ENCODE data around the gene ATXN7L3. TPM values are rescaled to one million over a fixed set of nuclear protein-coding genes. Genes with fewer than 3 reads are reported as not detected.

ATXN7L3 gene
- total and polyA plus RNA-seq, 2 donors (not counting 3 experiments of a cell fraction or from before 2014, with no cell fraction given) = 61.3 to 82.5 TPM

DNA sequence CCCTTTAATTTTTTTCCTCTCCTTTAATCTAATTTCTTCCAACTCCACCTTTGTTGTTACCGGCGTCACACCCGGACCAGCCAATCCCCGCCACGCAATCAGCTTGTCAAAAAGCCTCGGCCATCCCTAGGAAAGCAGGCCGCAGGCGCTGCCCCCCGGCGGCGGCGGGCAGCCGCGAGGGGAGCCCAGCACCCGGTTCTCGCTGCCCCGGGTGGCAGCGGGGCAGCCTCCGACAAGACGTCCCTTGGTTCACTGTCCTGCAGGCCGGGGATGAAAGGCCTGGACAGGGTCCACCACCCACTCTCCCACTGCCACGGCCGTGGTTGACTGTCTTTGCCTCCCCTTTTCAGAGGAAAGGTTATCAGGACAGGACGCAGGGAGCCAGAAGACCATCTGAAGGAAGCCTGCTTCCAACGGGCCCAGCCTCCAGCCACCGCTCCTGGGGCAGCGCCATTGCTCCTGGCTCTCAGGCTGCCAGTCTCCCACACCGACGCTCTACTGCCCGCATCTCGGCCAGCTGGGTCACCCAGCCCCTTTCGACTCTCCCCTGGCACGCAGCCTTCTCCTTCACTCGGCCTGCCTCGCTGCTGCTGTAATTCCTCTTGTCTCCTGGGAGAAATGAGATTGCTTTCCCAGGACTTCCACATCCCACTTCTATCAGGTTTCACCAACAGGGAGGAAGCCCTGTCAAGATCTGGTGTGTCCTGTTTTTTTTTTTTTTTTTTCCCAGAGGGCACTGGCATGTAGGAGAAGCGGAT lies 22.6 kb upstream of the ATXN7L3 start:
- Histone ChIP-seq H4K20me1 (replicated peaks; ENCODE audit: control insufficient read depth, extremely low read depth, insufficient read depth, low read length) (no peaks in the 10 kb centered on the region), H3K36me3 (ENCODE audit: control insufficient read depth in 2 of 2, extremely low read depth in 1 of 2, insufficient read depth in 2 of 2, low read length in 2 of 2) (no peaks in the 10 kb centered on the region), H3K27me3 (ENCODE audit: control insufficient read depth in 2 of 2, insufficient read depth in 2 of 2, low read length in 2 of 2) (no peaks in the 10 kb centered on the region), H3K4me3 (replicated peaks in 1 of 3; ENCODE audit: insufficient read depth in 1 of 3, low read depth in 1 of 3, low read length in 3 of 3) (peak overlapping the region; percentile 34 to 68 (median 46)), H3K9me1 (replicated peaks; ENCODE audit: control insufficient read depth, extremely low read depth, insufficient read depth, low read length) (no peaks in the 10 kb centered on the region), H2AFZ (ENCODE audit: low read depth, low read length) (peak overlapping the region; percentile 43), H3K4me1 (ENCODE audit: control insufficient read depth, extremely low read depth, insufficient read depth, low read length) (peaks cover 37% of the 10 kb centered on the region), H3K9ac (replicated peaks; ENCODE audit: extremely low read depth, insufficient read depth, low read length) (peak overlapping the region; percentile 38), H3K4me2 (ENCODE audit: insufficient read depth, low read length) (peak overlapping the region; percentile 86), H3K27ac (ENCODE audit: insufficient read depth, low read depth, low read length) (peak overlapping the region; percentile 72), H3K79me2 (ENCODE audit: control insufficient read depth, insufficient read depth, low read length) (peaks cover 19% of the 10 kb centered on the region), H3K9me3 (replicated peaks; ENCODE audit: control insufficient read depth, insufficient read depth, low read length) (no peaks in the 10 kb centered on the region)
- intact Hi-C loops (cut with micrococcal nuclease) (loop anchor here (1.0 to 5.0 kb wide), 2 partner anchors 85 to 102 kb away; partner anchors contain the start of genes RUNDC3A and SLC25A39), dilution Hi-C loops (cut with MboI; ENCODE audit: extremely low pct_ligation_motif_present, low sequenced_read_pairs) (no loop called here)
- TF ChIP-seq, protein P1, sequence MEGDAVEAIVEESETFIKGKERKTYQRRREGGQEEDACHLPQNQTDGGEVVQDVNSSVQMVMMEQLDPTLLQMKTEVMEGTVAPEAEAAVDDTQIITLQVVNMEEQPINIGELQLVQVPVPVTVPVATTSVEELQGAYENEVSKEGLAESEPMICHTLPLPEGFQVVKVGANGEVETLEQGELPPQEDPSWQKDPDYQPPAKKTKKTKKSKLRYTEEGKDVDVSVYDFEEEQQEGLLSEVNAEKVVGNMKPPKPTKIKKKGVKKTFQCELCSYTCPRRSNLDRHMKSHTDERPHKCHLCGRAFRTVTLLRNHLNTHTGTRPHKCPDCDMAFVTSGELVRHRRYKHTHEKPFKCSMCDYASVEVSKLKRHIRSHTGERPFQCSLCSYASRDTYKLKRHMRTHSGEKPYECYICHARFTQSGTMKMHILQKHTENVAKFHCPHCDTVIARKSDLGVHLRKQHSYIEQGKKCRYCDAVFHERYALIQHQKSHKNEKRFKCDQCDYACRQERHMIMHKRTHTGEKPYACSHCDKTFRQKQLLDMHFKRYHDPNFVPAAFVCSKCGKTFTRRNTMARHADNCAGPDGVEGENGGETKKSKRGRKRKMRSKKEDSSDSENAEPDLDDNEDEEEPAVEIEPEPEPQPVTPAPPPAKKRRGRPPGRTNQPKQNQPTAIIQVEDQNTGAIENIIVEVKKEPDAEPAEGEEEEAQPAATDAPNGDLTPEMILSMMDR (IDR thresholded peaks at IDR 0.05; ENCODE audit: extremely low read depth in 1 of 2, insufficient read depth in 1 of 2, low read depth in 1 of 2, low read length in 2 of 2) = peak; percentile 12 to 34
- TF ChIP-seq POLR2A (IDR thresholded peaks at IDR 0.05; ENCODE audit: low read depth, low read length) (peak; percentile 79), EZH2 (IDR thresholded peaks at IDR 0.05; ENCODE audit: borderline replicate concordance, low read depth, low read length, severe bottlenecking) (no peak)
- FAIRE-seq (peak; percentile 67), DNase-seq (ENCODE audit: low read depth, low spot score) (peak; percentile 71)
- ChIA-PET POLR2A (interaction anchor here (0.6 to 1.4 kb wide), 4 partner anchors 23 to 94 kb away, joined by 4 to 6 read pairs (median 4); partner anchors contain the start of gene ATXN7L3), CTCF (interaction anchor here (0.7 to 7.3 kb wide), 17 partner anchors 11 to 301 kb away, joined by 3 to 68 read pairs (median 4); partner anchors contain the start of genes FAM171A2, RUNDC3A and SLC25A39)
- BruUV-seq (replicated peaks) = no TSS peak

DNA sequence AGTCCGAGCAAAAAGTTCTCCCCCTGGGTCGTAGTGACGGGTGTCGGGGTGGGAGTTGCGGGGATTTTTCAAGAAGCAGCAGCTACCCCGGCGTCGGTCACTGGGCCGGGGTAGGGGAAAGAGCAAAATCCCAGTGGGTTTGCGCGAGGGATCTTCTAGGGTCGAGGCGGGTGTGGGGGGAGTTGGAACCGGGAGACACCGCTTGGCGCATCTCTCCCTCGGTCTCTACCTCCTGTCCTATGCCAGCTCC lies 22.1 kb upstream of the ATXN7L3 start:
- Histone ChIP-seq H3K4me2 (ENCODE audit: insufficient read depth, low read length) (peak overlapping the region; percentile 86), H3K9me1 (replicated peaks; ENCODE audit: control insufficient read depth, extremely low read depth, insufficient read depth, low read length) (no peaks in the 10 kb centered on the region), H2AFZ (ENCODE audit: low read depth, low read length) (peak overlapping the region; percentile 20), H3K9me3 (replicated peaks; ENCODE audit: control insufficient read depth, insufficient read depth, low read length) (no peaks in the 10 kb centered on the region), H3K79me2 (ENCODE audit: control insufficient read depth, insufficient read depth, low read length) (peaks cover 24% of the 10 kb centered on the region), H4K20me1 (replicated peaks; ENCODE audit: control insufficient read depth, extremely low read depth, insufficient read depth, low read length) (no peaks in the 10 kb centered on the region), H3K36me3 (ENCODE audit: control insufficient read depth in 2 of 2, extremely low read depth in 1 of 2, insufficient read depth in 2 of 2, low read length in 2 of 2) (peaks cover 2% of the 10 kb centered on the region in 2 experiments), H3K4me1 (ENCODE audit: control insufficient read depth, extremely low read depth, insufficient read depth, low read length) (peaks cover 40% of the 10 kb centered on the region), H3K4me3 (replicated peaks in 1 of 3; ENCODE audit: insufficient read depth in 1 of 3, low read depth in 1 of 3, low read length in 3 of 3) (peak overlapping the region; percentile 34 to 68 (median 46)), H3K9ac (replicated peaks; ENCODE audit: extremely low read depth, insufficient read depth, low read length) (peak overlapping the region; percentile 38), H3K27me3 (ENCODE audit: control insufficient read depth in 2 of 2, insufficient read depth in 2 of 2, low read length in 2 of 2) (no peaks in the 10 kb centered on the region), H3K27ac (ENCODE audit: insufficient read depth, low read depth, low read length) (peak overlapping the region; percentile 72)
- dilution Hi-C loops (cut with MboI; ENCODE audit: extremely low pct_ligation_motif_present, low sequenced_read_pairs) (no loop called here), intact Hi-C loops (cut with micrococcal nuclease) (loop anchor here (1.0 to 5.0 kb wide), 2 partner anchors 86 to 103 kb away; partner anchors contain the start of genes RUNDC3A and SLC25A39)
- DNase-seq (ENCODE audit: low read depth, low spot score) = no peak
- BruUV-seq (replicated peaks) = no TSS peak
- POLR2A ChIA-PET = interaction anchor here (0.6 to 1.5 kb wide), 4 partner anchors 22 to 124 kb away, joined by 3 to 6 read pairs (median 4); partner anchors contain the start of gene ATXN7L3
- CTCF ChIA-PET = interaction anchor here (0.7 to 7.3 kb wide), 18 partner anchors 10 to 302 kb away, joined by 3 to 68 read pairs (median 4); partner anchors contain the start of genes FAM171A2, RUNDC3A and SLC25A39
- no peak for FAIRE-seq
- TF ChIP-seq, protein P2, sequence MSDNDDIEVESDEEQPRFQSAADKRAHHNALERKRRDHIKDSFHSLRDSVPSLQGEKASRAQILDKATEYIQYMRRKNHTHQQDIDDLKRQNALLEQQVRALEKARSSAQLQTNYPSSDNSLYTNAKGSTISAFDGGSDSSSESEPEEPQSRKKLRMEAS (IDR thresholded peaks at IDR 0.05; ENCODE audit: insufficient read depth, insufficient read length) = no peak
- no peak for TF ChIP-seq POLR2AphosphoS5 (IDR thresholded peaks at IDR 0.05; ENCODE audit: insufficient read depth, low read depth, low read length)

Data from endothelial cell of umbilical vein (primary cell).